Fibroblast of skin of scalp (primary cell): Measurements from ENCODE around the gene ZNF778.

ENCODE experiments used
- DNase-seq: peaks from one replicate; pipeline ENCODE4 v3.0.0-alpha.2; 2013

Gene ZNF778

GRCh38 chr16:89277641-89278341 is 60.3 kb downstream of the ZNF778 start:
- no peak for DNase-seq

GRCh38 chr16:89278441-89279240 is 61.1 kb downstream of the ZNF778 start:
- no peak for DNase-seq

- no peak for DNase-seq
These were observed 62.4 kb downstream of the ZNF778 start for GRCh38 chr16:89279666-89280481.

- no peak for DNase-seq
These were observed 63.2 kb downstream of the ZNF778 start for GRCh38 chr16:89280546-89281188.

GRCh38 chr16:89281189-89281577 is 63.7 kb downstream of the ZNF778 start:
- no peak for DNase-seq

- no peak for DNase-seq
These were observed 64.3 kb downstream of the ZNF778 start for GRCh38 chr16:89281829-89282228.

GRCh38 chr16:89282523-89282922 is 65.0 kb downstream of the ZNF778 start:
- DNase-seq: no peak

GRCh38 chr16:89283449-89283848 is 65.9 kb downstream of the ZNF778 start:
- DNase-seq: no peak

- no peak for DNase-seq
These were observed 67.9 kb downstream of the ZNF778 start for GRCh38 chr16:89285381-89285780.

- no peak for DNase-seq
These were observed 68.6 kb downstream of the ZNF778 start for GRCh38 chr16:89286096-89286495.
